Upper lobe of left lung (tissue), 6 donors: Measurements from ENCODE around the gene TBC1D9B. TPM values are rescaled to one million over a fixed set of nuclear protein-coding genes. Genes with fewer than 3 reads are reported as not detected.
A peak's percentile ranks its signal among the peaks of the same experiment; 100 is the strongest.

Experiments used
- ATAC-seq, 2 donors: fragments of 200-7000 bp; cut with Tn5 transposase; one replicate each; pipeline ENCODE4 v1.9.1; 2022; ENCODE audit warnings: mild to moderate bottlenecking in 2 of 2, moderate library complexity in 2 of 2; ENCODE audit not compliant: low FRiP score in 2 of 2
- DNase-seq, 2 donors: peaks; one replicate each; pipeline ENCODE4 v3.0.0-alpha.2; 2019 to 2020
- H3K27ac ChIP-seq, 4 donors: fragments of 200-600 bp; sonication (generic); one replicate each; pipeline ENCODE4 v1.5.1; 2016 to 2019
- H3K27me3 ChIP-seq, 4 donors: fragments of 200-600 bp; sonication (generic); one replicate each; pipeline ENCODE4 v1.5.1; 2017 to 2019
- H3K36me3 ChIP-seq, 4 donors: fragments of 200-600 bp; sonication (generic); one replicate each; pipeline ENCODE4 v1.5.1; 2016 to 2019
- H3K4me1 ChIP-seq, 4 donors: fragments of 200-600 bp; sonication (generic); one replicate each; pipeline ENCODE4 v1.5.1; 2018 to 2019
- H3K4me3 ChIP-seq, 4 donors: fragments of 200-600 bp; sonication (generic); one replicate each; pipeline ENCODE4 v1.5.1; 2017 to 2019; ENCODE audit warnings: mild to moderate bottlenecking in 2 of 4, moderate library complexity in 1 of 4
- H3K9me3 ChIP-seq, 4 donors: fragments of 200-600 bp; sonication (generic); one replicate each; pipeline ENCODE4 v1.5.1; 2018 to 2019
- EP300 ChIP-seq, 4 donors: sonication (generic); formaldehyde crosslinking; IDR thresholded peaks; one replicate each; pipeline ENCODE4 v1.5.1; 2017; ENCODE audit warnings: antibody characterized with exemption in 4 of 4, control low read depth in 2 of 4
- POLR2A ChIP-seq, 4 donors: fragments of 450-650 bp; IDR thresholded peaks; one replicate each; pipeline ENCODE4 v1.5.1; 2016 to 2017; ENCODE audit warnings: antibody characterized with exemption in 4 of 4, mild to moderate bottlenecking in 2 of 4
- POLR2AphosphoS5 ChIP-seq, 2 donors: sonication (generic); formaldehyde crosslinking; IDR thresholded peaks; one replicate each; pipeline ENCODE4 v1.5.1; 2017; ENCODE audit warnings: antibody characterized with exemption in 2 of 2
- WGBS, 2 donors: methylation state at CpG; one replicate each; pipeline ENCODE4 v1.1.5; 2017 to 2018; 5-methylcytosine and 5-hydroxymethylcytosine counted together
- total RNA-seq, 6 donors: library from RNA; depleted of rRNA in 4 of 6; stranded (reverse); fragments of >200 nt in 4 of 6; gene quantifications; one replicate each; pipeline versions ENCODE4 v1.1.0 to v1.2.1, GENCODE V29; 2016 to 2021
- TF ChIP-seq, protein P1 (sequence below), 6 experiments: fragments of 450-650 bp in 4 of 6; fragments of 200-600 bp in 2 of 6; sonication (generic) in 2 of 6; IDR thresholded peaks; one replicate each; pipeline ENCODE4 v1.5.1; 2016 to 2019; ENCODE audit warnings: antibody characterized with exemption in 6 of 6
- donor health status: DM: no; HTN: no; CAD: no; lungs with moderate emphysema.
- donor health status: DM: no; HTN: yes; CAD: no; lungs with severe emphysema.

Gene TBC1D9B
- total RNA-seq, 6 donors from 2014 or later: 66.4 to 228 (median 110) TPM

DNA sequence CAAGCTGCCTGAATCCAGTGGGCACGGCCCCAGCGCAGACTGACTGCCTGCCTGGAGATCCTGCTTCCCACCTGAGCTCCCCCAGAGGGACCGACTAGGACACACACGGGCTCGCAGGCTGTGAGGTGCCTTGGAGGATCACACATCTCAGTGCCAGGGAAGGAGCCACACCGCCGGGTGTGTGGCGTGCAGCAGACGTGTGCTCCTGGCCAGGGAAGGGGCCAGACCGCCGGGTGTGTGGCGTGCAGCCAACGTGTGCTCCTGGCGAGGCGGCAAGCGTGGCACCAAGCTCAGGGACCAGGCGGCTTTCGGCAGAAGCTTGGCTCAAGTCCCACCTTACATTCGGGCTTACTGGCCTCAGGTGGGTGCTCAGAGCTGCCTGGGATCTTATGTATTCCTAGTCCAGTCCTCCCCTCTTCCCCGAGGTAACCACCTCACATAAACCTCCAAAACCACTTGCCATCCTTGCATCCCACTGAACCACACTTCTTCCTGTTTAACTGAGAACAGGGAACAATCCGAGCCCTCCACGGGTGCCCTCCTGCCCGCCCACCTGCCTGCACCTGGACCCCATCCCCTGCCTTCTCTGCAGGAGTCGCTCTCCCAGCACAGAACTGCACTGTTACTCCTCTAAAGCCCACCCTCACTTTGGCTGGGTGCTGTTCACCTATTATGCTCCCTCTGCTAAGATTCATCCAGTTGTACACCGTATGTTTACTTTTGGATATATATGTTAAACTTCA, 26.7 kb downstream of the TBC1D9B start:
- no peak overlapping the region for H3K27ac ChIP-seq
- ATAC-seq: no peak
- no peak for DNase-seq
- peaks cover 11 to 89% (median 53%) of the 10 kb centered on the region in 4 donors for H3K36me3 ChIP-seq
- peaks cover 4 to 20% (median 15%) of the 10 kb centered on the region in 4 donors for H3K9me3 ChIP-seq
- 88 to 95% methylated on average over 22 to 25 of the region's 25 CpGs for WGBS, 2 donors
- no peaks in the 10 kb centered on the region for H3K27me3 ChIP-seq
- H3K4me3 ChIP-seq: no peak overlapping the region
- no peaks in the 10 kb centered on the region for H3K4me1 ChIP-seq
- TF ChIP-seq, protein P1, sequence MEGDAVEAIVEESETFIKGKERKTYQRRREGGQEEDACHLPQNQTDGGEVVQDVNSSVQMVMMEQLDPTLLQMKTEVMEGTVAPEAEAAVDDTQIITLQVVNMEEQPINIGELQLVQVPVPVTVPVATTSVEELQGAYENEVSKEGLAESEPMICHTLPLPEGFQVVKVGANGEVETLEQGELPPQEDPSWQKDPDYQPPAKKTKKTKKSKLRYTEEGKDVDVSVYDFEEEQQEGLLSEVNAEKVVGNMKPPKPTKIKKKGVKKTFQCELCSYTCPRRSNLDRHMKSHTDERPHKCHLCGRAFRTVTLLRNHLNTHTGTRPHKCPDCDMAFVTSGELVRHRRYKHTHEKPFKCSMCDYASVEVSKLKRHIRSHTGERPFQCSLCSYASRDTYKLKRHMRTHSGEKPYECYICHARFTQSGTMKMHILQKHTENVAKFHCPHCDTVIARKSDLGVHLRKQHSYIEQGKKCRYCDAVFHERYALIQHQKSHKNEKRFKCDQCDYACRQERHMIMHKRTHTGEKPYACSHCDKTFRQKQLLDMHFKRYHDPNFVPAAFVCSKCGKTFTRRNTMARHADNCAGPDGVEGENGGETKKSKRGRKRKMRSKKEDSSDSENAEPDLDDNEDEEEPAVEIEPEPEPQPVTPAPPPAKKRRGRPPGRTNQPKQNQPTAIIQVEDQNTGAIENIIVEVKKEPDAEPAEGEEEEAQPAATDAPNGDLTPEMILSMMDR (IDR thresholded peaks at IDR 0.05): no peak
- TF ChIP-seq EP300 (IDR thresholded peaks at IDR 0.05): no peak
- no peak for TF ChIP-seq POLR2AphosphoS5 (IDR thresholded peaks at IDR 0.05)
- no peak for TF ChIP-seq POLR2A (IDR thresholded peaks at IDR 0.05)

DNA sequence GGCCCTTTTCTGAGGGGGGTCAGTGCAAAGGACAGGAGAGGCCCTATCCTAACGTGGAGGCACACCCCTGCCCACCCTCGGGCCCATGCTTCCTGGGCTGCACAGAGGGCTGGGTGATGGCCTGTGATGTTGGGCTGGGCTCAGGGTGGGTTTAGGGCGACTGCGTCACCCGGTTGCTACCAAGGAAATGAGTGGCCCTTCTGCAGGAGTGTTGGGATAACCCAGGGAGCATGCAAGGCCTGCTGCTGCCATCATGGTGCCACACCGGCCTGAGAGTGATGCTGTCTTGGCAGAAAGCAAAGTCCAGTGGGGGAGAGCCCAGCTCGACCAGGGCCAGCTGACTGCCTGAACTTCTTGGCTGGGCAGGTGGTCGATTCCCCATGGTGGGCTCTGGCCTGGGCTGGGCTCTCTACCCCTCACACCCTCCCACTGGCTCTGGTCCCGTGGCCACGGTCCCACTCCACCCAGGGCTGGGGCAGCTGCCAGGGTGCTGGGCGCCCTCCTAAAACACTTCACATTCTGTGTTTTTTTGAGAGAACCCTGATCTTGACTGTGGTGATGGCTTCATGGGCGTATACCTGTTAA, 27.5 kb downstream of the TBC1D9B start:
- no peaks in the 10 kb centered on the region for H3K4me1 ChIP-seq
- ATAC-seq (no peak), DNase-seq (no peak)
- TF ChIP-seq POLR2A (IDR thresholded peaks at IDR 0.05): no peak
- H3K4me3 ChIP-seq: no peak overlapping the region
- WGBS, 2 donors: 96 to 97% methylated on average over 8 to 9 of the region's 12 CpGs
- H3K27me3 ChIP-seq: no peaks in the 10 kb centered on the region
- H3K36me3 ChIP-seq: peaks cover 11 to 89% (median 51%) of the 10 kb centered on the region in 4 donors
- H3K9me3 ChIP-seq: peaks cover 4 to 20% (median 15%) of the 10 kb centered on the region in 4 donors
- H3K27ac ChIP-seq: no peak overlapping the region

DNA sequence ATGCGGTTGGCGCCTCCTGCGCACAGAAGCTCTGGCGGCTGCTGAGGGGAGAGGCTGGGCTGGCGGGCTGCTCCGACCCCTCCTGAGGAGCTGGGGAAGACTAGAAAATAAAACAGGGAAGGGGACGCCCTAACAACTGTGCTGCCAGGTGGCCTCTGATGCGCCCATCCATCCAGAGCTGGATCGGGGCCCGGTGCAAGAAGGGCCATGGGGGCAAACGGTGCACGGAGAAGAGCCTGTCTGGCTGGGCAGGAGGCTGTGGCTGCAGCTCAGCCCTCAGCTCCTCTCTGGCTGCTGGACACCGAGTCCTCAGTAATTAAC, 28.0 kb downstream of the TBC1D9B start:
- DNase-seq (no peak), ATAC-seq (no peak)
- peaks cover 12 to 89% (median 52%) of the 10 kb centered on the region in 4 donors for H3K36me3 ChIP-seq
- 99% methylated on average over 7 to 9 of the region's 13 CpGs for WGBS, 2 donors
- peaks cover 4 to 20% (median 15%) of the 10 kb centered on the region in 4 donors for H3K9me3 ChIP-seq
- H3K27me3 ChIP-seq: no peaks in the 10 kb centered on the region
- no peak overlapping the region for H3K4me3 ChIP-seq
- no peak overlapping the region for H3K27ac ChIP-seq
- H3K4me1 ChIP-seq: no peaks in the 10 kb centered on the region
- TF ChIP-seq, protein P1 (IDR thresholded peaks at IDR 0.05): no peak
- TF ChIP-seq POLR2AphosphoS5 (IDR thresholded peaks at IDR 0.05) (no peak), EP300 (IDR thresholded peaks at IDR 0.05) (no peak), POLR2A (IDR thresholded peaks at IDR 0.05) (no peak)

DNA sequence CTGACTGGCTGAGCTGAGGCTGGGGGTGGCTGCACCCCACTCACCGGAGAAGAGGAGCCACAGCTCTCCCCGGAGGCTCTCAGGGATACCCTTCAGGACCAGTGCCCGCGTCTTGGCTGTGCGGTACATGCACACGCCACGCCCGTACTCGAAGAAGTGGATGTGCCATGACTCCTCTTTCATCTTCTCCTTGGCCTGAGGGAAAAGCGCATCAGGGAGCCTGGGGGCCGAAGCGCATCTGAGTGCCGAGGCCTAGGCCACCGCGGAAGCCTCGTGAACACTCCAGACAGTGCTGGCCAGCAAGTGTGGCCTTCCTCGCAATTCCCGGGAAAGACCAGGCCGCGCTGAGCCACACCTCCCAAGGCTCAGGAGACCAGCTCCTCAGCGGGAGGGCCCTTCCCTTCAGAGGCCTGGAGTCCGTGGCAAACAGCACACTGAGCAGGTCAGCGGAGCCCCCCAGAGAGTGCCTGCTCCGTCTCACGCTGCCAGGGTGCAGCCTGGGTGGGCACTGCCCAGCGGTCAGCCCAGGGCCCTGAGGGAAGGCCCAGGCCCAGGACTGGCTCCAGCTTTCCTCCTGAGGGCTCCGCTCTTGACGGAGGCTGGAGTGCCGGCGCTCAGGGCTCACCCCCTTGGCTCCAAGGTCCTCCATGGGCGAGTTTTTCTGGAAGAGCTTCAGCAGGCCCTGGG, 28.6 kb downstream of the TBC1D9B start:
- peaks cover 12 to 89% (median 52%) of the 10 kb centered on the region in 4 donors for H3K36me3 ChIP-seq
- 93 to 99% methylated on average over 9 to 26 of the region's 31 CpGs for WGBS, 2 donors
- no peak overlapping the region for H3K27ac ChIP-seq
- DNase-seq (no peak), ATAC-seq (peak in 1 of 2 donors; percentile 7)
- TF ChIP-seq, protein P1 (IDR thresholded peaks at IDR 0.05): no peak
- TF ChIP-seq EP300 (IDR thresholded peaks at IDR 0.05): no peak
- TF ChIP-seq POLR2A (IDR thresholded peaks at IDR 0.05): no peak
- TF ChIP-seq POLR2AphosphoS5 (IDR thresholded peaks at IDR 0.05): no peak
- no peak overlapping the region for H3K4me3 ChIP-seq
- peaks cover 4 to 20% (median 15%) of the 10 kb centered on the region in 4 donors for H3K9me3 ChIP-seq
- H3K4me1 ChIP-seq: no peaks in the 10 kb centered on the region
- no peaks in the 10 kb centered on the region for H3K27me3 ChIP-seq
